ENCODE results near the gene USP36.
"Not testable (repeated sequence)": the region's sequence is repeated elsewhere in the genome, so short reads cannot be mapped to it uniquely, and the experiment has no call there.

USP36 gene

DNA sequence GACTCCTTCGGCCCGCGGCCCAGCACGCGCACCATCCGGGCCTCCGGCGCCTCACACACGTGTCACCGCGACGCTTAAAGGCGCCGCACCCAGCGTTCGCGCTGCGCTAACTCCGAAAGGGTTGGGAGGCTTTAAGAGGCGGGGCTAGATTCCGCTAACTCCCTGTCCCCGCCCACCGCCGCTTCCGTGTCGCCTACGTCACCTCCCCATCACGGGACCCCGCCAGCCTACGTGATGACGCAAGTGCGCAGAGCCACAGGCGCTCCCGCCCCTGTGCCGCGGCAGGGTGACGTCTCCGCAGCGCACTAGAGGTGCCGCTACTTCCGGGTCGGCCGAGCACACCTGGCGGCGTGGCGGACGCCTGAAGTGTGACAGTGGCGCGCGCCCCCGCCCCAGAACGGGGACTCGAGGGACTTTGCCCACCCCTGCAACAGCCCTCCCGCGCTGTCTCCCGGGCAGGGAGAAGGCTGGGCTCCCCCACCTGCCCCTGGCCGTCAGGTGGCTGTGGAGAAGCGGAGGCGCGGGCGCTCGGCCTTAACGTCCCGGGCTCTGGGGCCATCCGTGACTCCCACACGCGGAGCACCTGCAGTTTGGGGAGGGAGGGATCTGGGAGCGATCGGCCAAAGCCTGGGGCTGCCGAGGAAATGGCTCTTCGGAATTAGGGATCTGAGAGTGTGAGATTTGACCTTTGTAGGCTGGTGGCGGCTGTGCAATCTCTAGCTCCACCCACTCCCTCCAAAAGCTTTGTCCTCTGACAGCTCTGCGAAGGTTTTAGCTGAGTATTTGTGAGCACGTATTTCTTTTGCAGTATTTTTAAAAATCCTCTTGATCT lies at the start of gene USP36:
USP36 (minus strand) TSS at position 35 of the 832 bp plus-strand sequence. CDS start 4,451 bp downstream, outside the sequence.
- peak; percentile 100 for DNase-seq (ENCODE audit: low read depth)

DNA sequence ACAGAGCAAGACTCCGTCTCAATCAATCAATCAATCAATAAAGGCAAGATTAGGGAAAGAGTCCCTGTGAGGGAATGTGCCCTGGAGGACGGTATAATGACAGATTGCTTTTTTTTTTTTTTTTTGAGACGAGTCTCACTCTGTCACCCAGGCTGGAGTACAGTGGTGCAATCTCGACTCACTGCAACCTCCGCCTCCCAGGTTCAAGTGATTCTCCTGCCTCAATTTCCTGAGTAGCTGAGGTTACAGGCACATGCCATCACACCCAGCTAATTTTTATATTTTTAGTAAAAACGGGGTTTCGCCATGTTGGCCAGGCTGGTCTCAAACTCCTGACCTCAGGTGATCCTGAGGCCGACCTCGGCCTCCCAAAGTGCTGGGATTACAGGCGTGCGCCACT lies 49.5 kb upstream of the USP36 start:
- DNase-seq (ENCODE audit: low read depth), result not testable (repeated sequence)

DNA sequence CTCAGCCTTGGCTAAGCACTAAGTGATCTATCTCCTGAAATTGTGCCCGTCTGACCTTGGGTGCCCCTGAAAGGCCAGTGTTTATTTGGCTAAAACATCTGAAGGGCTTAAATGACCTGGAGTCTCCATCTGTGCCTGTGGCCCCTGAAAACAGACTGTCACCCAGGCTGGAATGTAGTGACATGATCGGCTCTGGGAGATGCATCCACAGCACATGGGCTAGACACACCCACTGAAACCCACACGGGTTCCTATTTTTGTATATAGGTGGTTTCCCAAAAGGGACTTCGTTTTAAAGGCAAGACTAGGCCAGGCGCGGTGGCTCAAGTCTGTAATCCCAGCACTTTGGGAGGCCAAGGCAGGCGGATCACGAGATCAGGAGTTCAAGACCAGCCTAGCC lies 48.9 kb upstream of the USP36 start:
- no peak for DNase-seq (ENCODE audit: low read depth)

- DNase-seq (ENCODE audit: low read depth), result no peak
Measured at GRCh38 chr17:78888941-78889518, 48.4 kb upstream of the USP36 start.

GRCh38 chr17:78886954-78887353 lies 46.3 kb upstream of the USP36 start:
- no peak for DNase-seq (ENCODE audit: low read depth)

- DNase-seq (ENCODE audit: low read depth), result no peak
Measured at GRCh38 chr17:78885956-78886355, 45.3 kb upstream of the USP36 start.

DNA sequence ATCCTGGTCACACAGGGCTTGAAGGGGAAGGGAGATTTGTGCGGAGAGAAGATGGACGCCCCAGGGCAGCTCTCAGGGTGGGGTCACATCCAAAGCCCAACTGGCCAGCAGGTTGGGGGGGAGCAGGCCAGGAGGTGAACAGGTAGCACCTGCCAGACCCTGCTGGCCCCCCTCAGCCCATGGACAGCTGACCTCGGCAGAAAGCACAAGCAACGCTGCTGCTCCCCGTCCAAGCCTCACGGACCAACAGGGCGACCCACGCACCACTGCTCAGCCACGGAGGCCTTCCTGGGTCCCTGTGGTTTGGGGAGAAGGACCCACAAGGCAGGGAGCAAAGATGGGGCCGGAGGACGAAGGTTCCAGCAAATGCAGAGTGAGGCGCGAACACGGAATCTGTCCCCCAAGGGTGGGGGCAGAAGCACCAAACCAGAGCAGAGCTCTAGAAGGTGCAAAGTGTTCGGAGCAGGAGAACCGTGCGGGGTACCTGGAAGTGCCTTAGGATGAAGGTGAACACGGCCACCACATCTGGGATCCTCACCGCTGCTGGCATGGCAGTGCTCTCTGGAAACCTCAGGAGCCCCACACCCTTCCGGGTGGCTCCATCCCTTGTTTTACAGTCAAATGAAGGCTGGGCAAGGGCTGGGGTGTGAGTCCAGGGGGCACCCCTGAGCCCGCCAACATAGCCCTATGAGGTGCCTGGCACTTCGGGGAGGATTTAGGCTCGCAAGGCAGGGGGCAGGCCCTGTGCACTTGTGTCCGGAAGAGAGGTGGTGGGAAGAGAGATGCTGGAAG lies 44.5 kb upstream of the USP36 start:
- no peak for DNase-seq (ENCODE audit: low read depth)

- no peak for DNase-seq (ENCODE audit: low read depth)
Measured at GRCh38 chr17:78884148-78884825, 43.7 kb upstream of the USP36 start.

DNA sequence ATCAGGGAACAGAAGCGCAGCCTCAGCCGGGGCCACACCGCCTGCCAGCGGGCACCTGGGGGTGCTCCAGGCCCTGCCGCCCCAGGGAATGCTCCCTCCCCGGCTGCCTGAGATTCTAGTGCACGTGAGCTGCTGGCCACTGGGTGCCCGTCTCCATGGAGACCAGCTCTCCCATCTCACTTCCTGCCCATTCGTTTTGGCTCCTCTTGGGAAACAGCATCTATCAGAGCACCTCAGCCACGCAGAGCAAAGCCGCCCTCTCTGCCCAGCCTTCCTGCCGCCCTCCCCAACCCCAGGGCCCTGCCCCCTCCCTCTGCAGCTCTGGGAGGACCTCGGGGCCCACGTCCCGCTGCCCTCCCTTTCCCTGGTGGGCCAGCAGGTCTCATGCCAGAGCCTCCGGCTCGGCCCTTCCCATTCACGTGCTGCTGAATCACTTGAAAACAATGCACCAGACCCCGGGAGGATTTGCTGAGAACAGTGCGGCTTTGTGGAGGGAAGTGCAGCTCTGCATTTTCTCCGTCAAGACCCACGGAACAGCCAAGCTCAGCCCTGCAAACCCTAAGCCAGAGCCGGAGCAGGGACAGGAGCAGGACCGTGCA lies 43.0 kb upstream of the USP36 start:
- no peak for DNase-seq (ENCODE audit: low read depth)

- DNase-seq (ENCODE audit: low read depth), result no peak
Measured at GRCh38 chr17:78883089-78883532, 42.5 kb upstream of the USP36 start.

- DNase-seq (ENCODE audit: low read depth), result no peak
Measured at GRCh38 chr17:78882540-78883088, 42.0 kb upstream of the USP36 start.

GRCh38 chr17:78879635-78880186 lies 39.1 kb upstream of the USP36 start:
- DNase-seq (ENCODE audit: low read depth), result no peak

- DNase-seq (ENCODE audit: low read depth), result no peak
Measured at GRCh38 chr17:78878871-78879527, 38.4 kb upstream of the USP36 start.

DNA sequence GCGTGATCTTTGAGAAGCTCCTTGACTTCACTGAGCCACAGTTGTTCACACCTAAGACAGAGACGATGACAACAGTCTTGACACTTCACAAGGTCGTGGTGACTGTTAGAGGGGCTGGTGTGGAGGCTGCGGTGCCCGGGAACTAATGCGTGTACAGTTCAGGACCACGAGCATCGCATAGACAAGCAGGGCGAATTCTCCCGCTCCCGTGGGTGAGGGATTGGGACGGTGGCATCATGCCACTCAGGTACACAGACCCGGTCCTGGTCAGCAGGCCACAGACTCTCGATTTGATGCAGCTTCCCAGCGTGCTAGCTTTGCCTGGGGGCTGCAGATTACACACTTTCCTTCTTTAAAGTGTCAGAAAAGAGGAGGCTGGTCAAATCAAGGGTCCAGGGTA lies 37.6 kb upstream of the USP36 start:
- DNase-seq (ENCODE audit: low read depth), result no peak

- DNase-seq (ENCODE audit: low read depth), result not testable (repeated sequence)
Measured at GRCh38 chr17:78876954-78877517, 36.4 kb upstream of the USP36 start.

DNA sequence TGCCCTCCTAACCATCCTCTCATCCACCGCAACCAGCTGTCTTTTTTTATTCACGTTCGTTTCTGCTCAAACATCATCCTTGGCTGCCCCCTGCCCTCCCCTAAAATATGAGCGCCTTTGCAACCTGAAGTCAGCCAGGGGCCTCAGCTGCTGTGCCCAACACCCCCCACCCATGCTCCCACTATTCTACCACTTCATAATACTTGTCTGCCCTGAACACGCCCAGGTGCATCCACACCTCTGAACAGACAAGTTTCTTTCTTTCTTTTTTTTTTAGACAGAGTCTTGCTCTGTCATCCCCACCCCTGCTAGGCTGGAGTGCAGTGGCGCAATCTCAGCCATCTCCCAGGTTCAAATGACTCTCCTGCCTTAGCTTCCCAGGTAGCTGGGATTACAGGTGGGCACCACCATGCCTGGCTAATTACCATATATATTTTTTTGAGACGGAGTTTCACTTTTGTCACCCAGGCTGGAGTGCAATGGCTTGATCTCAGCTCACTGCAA lies 35.5 kb upstream of the USP36 start:
- DNase-seq (ENCODE audit: low read depth), result no peak

DNA sequence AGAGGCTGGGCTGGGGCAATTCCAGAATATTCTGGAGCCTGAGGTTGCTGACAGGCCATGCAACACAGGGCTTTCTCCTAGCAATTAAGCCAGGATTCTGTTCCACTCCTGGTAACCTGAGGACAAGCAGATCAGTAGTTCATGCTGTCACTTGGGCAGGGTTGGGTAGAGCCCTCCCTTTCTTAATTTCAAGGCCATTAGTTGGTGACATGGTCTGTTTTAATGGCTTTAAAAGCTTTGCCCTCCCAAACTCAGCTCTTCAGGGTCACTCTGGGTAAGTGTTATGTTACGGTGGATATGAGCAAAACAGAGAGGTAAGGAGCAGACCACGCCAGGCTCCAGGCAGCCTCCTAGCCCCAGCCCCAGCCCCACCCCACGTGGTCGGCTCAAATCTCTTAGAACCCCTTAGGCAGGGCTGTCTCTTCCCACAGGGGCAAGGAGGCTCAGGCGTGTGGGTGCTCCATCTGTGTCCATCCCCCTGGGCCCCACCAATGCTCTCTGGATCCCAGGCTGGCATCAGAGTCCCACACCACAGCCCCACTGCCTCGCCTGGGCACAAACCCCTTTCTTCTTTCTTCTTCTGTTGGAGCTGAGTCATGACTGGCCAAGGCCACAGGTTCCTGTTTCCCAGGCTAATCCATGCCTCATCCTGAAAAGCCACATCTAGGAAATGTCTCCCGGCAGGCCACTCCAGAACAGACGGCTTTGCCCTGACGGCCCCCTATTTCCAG lies 34.9 kb upstream of the USP36 start:
- no peak for DNase-seq (ENCODE audit: low read depth)

DNA sequence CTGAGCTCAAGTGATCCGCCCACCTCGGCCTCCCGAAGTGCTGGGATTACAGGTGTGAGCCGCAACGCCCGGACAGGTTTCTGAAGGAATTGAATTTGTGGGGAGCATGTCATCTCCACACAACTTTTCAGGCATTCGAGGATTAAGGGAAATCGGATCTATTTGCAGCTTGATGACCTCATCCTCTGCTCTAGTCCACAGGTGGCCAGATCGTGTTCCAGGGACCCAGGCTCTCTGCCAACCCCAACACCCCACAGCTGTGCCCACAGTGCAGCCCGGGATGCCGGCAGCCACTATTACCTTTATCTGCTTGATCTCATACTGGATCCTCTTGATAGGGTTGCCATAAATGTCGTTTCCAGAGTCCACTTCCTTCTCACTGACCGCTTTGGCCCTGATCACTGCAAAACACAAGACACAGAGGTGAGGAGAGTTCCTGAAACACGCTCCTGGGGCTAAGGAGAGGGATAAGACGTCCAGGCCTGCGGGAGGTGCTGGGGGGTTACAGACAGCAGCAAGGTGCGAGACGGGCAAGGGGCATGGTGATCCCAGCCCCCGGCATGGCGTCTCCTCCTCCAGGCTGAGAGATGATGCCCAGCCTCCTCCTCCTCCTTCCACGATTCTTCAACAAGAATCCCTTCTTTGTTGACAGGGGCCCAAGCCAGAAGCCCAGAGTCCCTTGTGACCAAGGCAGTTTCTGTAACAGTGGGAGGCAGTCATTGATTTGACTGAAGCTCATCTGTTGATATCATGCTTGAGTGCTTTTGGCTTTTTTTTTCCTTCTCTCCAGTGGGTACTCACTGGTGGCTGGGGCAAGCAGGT lies 33.1 kb upstream of the USP36 start:
- no peak for DNase-seq (ENCODE audit: low read depth)

Measured in activated gamma-delta T cell treated with anti-CD3 and anti-CD28 coated beads, Interleukin-2, amount 50 U/mL, for 16 hours (primary cell).